ENCODE measurements around the gene AP5B1.
"Not testable (repeated sequence)": the region's sequence is repeated elsewhere in the genome, so short reads cannot be mapped to it uniquely, and the experiment has no call there.

The AP5B1 gene

DNA sequence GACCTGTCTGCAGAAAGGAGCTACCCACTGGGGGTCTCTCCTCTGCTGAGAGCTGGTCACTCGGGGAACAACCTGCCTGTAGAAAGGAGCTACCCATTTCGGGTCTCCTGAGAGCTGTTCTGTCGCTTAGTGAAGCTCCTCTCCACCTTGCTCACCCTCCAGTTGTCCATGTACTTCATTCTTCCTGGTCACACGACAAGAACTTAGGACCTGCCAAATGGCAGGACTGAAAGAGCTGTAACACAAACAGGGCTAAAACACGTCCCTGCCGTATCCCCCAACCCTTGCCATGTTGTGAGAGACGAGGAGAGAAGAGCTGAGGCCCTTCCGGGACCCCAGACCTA, 36.1 kb downstream of the AP5B1 start:
- H3K4me3 ChIP-seq (ENCODE audit: low read depth, low read length), result no peak overlapping the region
- H3K36me3 ChIP-seq (ENCODE audit: control insufficient read depth, insufficient read depth, low read length), result no peaks in the 10 kb centered on the region
- no peak overlapping the region for H3K9ac ChIP-seq (ENCODE audit: low read depth, low read length)
- no peaks in the 10 kb centered on the region for H3K4me1 ChIP-seq (ENCODE audit: control insufficient read depth, insufficient read depth, low read length)
- no peaks in the 10 kb centered on the region; the same call in 1 of the 2 replicates for H3K27me3 ChIP-seq (ENCODE audit: control insufficient read depth, insufficient read depth, low read length)
- H3K9me3 ChIP-seq (ENCODE audit: control insufficient read depth, insufficient read depth, low read length), result no peaks in the 10 kb centered on the region; the same call in 1 of the 2 replicates
- no peak overlapping the region for H3K27ac ChIP-seq (ENCODE audit: low read depth, low read length)

DNA sequence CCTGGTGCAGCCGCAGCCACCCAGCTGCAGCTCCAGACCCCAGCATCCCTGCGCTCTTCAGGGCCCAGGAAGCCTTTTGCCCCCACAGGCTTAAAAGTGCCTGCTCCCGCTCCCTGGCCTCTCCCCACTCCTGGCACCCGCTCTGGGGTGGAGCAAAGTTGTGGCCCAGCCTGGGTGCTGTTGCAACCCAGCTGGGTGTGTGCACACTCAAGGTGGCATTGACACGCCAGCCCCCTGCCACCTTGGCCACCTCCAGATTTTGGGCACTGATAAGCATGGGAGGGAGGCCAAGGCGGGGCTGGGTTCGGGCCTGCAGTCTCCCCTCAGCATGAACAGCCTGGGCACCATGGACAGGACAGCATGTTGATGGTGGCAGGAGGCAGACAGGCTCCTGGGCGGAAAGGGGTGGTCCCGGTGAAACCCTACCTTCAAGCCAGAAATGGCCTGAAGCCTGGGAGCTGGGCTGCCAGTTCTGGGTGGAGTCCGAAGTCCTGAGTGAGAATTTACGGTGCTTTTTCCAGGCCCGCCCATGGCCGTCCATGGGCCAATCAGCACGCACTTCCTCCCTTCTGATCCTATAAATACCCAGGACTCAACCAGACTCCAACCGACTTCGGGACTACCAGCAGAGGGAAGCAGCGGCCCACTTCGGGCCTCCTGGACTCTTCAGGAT, 36.6 kb downstream of the AP5B1 start:
- Histone ChIP-seq H3K9ac (ENCODE audit: low read depth, low read length) (no peak overlapping the region), H3K27ac (ENCODE audit: low read depth, low read length) (no peak overlapping the region), H3K9me3 (ENCODE audit: control insufficient read depth, insufficient read depth, low read length) (no peaks in the 10 kb centered on the region; the same call in 1 of the 2 replicates), H3K4me1 (ENCODE audit: control insufficient read depth, insufficient read depth, low read length) (no peaks in the 10 kb centered on the region), H3K27me3 (ENCODE audit: control insufficient read depth, insufficient read depth, low read length) (no peaks in the 10 kb centered on the region; the same call in 1 of the 2 replicates), H3K36me3 (ENCODE audit: control insufficient read depth, insufficient read depth, low read length) (no peaks in the 10 kb centered on the region), H3K4me3 (ENCODE audit: low read depth, low read length) (no peak overlapping the region)

DNA sequence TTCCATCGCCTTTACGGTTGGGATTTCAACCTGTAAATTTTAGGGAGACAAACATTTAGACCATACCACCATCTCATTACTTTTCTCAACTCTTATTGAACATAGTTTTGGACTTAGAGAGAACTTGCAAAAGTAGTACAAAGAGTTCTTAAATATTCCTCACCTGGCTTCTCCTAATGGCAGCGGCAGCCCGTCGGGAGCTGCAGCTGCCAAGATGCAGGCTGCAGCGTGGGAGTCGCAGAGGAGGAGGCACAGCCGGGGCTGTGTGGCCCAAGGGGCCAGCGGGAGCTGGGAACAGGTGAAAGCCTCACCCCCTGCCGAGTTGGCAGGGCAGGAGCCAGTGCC, 37.1 kb downstream of the AP5B1 start:
- Histone ChIP-seq H3K4me1 (ENCODE audit: control insufficient read depth, insufficient read depth, low read length) (no peaks in the 10 kb centered on the region), H3K4me3 (ENCODE audit: low read depth, low read length) (no peak overlapping the region), H3K36me3 (ENCODE audit: control insufficient read depth, insufficient read depth, low read length) (no peaks in the 10 kb centered on the region), H3K9ac (ENCODE audit: low read depth, low read length) (no peak overlapping the region), H3K9me3 (ENCODE audit: control insufficient read depth, insufficient read depth, low read length) (no peaks in the 10 kb centered on the region; the same call in 1 of the 2 replicates), H3K27ac (ENCODE audit: low read depth, low read length) (no peak overlapping the region), H3K27me3 (ENCODE audit: control insufficient read depth, insufficient read depth, low read length) (no peaks in the 10 kb centered on the region; the same call in 1 of the 2 replicates)

DNA sequence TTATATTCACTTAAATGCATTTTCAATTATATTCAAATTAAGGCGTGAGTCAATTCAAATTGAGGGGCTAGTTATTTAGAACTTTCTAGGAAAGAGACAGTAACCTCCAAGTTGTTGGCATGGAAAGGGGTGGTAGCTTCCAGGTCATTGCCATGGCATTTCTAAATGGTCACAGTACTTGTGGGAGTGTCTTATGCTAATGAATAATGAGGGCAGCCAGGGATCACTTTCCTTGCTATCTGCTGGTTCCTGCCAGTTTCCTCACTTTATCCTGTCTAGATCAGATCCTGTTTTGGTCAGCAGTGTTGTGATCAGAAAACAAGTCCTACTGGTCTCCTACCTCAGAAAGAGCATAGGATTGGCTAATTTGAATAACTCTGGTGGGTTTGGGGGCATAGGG, 38.4 kb downstream of the AP5B1 start:
- no peaks in the 10 kb centered on the region for H3K4me1 ChIP-seq (ENCODE audit: control insufficient read depth, insufficient read depth, low read length)
- no peak overlapping the region for H3K9ac ChIP-seq (ENCODE audit: low read depth, low read length)
- no peak overlapping the region for H3K4me3 ChIP-seq (ENCODE audit: low read depth, low read length)

DNA sequence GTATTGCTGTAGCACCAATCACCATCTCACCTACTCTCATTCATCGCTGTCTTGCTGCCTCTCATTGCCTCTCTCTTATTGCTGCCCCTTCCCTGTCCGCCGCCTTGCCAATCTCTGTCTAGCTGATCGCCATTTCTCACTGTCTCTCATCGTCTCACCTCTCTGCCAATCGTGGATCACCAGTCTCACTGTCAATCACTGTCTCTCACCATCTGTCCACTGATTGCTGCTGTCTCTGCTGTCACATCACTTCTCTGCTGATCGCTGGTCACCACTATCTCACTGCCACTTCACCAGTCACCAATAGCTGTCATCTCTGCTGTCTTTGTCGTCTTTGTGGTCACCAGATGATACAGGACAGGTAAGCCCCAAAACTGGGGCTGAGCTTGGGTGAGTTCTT, 39.6 kb downstream of the AP5B1 start:
- Histone ChIP-seq H3K9ac (ENCODE audit: low read depth, low read length) (no peak overlapping the region), H3K36me3 (ENCODE audit: control insufficient read depth, insufficient read depth, low read length) (no peaks in the 10 kb centered on the region), H3K27me3 (ENCODE audit: control insufficient read depth, insufficient read depth, low read length) (no peaks in the 10 kb centered on the region), H3K9me3 (ENCODE audit: control insufficient read depth, insufficient read depth, low read length) (peaks cover 22% of the 10 kb centered on the region), H3K4me3 (ENCODE audit: low read depth, low read length) (no peak overlapping the region), H3K4me1 (ENCODE audit: control insufficient read depth, insufficient read depth, low read length) (no peaks in the 10 kb centered on the region), H3K27ac (ENCODE audit: low read depth, low read length) (no peak overlapping the region)

More for the DNA sequence above, 38.4 kb downstream of the AP5B1 start:
- H3K9me3 ChIP-seq (ENCODE audit: control insufficient read depth, insufficient read depth, low read length), result peaks cover 10% of the 10 kb centered on the region
- H3K36me3 ChIP-seq (ENCODE audit: control insufficient read depth, insufficient read depth, low read length), result no peaks in the 10 kb centered on the region
- H3K27ac ChIP-seq (ENCODE audit: low read depth, low read length), result no peak overlapping the region
- H3K27me3 ChIP-seq (ENCODE audit: control insufficient read depth, insufficient read depth, low read length), result no peaks in the 10 kb centered on the region; the same call in 1 of the 2 replicates

DNA sequence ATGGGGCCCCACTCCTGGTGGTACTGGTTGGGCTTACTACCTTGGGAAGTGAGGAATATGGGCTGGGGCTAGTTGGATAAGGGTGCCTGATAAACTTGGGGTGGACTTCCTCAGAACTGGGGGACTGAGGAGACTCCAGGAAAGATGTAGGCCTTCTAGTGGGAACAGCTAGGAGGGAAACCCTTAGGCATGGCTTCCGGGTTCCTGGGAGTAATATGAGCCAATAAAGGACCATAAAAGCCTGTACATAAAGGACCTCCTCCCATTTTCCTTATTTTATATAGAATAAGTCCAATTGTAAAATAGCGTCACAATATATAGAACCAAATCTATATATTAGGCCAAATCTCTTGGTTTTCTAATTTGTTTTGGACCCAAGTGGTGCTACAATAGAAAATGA, 41.8 kb downstream of the AP5B1 start:
- H3K9me3 ChIP-seq (ENCODE audit: control insufficient read depth, insufficient read depth, low read length), result peaks cover 32% of the 10 kb centered on the region
- no peak overlapping the region for H3K27ac ChIP-seq (ENCODE audit: low read depth, low read length)
- no peak overlapping the region for H3K9ac ChIP-seq (ENCODE audit: low read depth, low read length)
- no peak overlapping the region for H3K4me3 ChIP-seq (ENCODE audit: low read depth, low read length)
- no peaks in the 10 kb centered on the region for H3K4me1 ChIP-seq (ENCODE audit: control insufficient read depth, insufficient read depth, low read length)
- H3K36me3 ChIP-seq (ENCODE audit: control insufficient read depth, insufficient read depth, low read length), result no peaks in the 10 kb centered on the region
- no peaks in the 10 kb centered on the region for H3K27me3 ChIP-seq (ENCODE audit: control insufficient read depth, insufficient read depth, low read length)

DNA sequence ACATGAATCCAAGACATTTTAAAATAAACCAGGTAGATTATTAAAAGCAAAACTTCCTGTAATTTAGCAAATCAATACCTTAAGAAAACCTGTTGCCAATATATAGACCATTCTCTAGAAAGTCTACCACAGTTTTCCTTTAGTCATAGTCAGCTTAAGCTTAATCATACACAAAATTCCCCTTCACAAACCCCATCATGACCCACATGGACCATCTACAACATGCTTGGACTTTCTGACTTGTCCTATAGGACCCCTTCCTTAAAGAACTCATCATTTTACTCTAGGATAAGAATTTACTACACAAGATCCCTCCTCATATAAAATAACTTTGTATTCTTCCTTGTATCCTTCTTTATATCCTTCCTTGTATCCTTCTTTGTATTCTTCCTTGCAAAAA, 44.0 kb downstream of the AP5B1 start:
- Histone ChIP-seq H3K36me3 (ENCODE audit: control insufficient read depth, insufficient read depth, low read length) (no peaks in the 10 kb centered on the region), H3K4me3 (ENCODE audit: low read depth, low read length) (no peak overlapping the region), H3K9me3 (ENCODE audit: control insufficient read depth, insufficient read depth, low read length) (peaks cover 32% of the 10 kb centered on the region), H3K27ac (ENCODE audit: low read depth, low read length) (no peak overlapping the region), H3K27me3 (ENCODE audit: control insufficient read depth, insufficient read depth, low read length) (no peaks in the 10 kb centered on the region), H3K9ac (ENCODE audit: low read depth, low read length) (no peak overlapping the region), H3K4me1 (ENCODE audit: control insufficient read depth, insufficient read depth, low read length) (no peaks in the 10 kb centered on the region)

DNA sequence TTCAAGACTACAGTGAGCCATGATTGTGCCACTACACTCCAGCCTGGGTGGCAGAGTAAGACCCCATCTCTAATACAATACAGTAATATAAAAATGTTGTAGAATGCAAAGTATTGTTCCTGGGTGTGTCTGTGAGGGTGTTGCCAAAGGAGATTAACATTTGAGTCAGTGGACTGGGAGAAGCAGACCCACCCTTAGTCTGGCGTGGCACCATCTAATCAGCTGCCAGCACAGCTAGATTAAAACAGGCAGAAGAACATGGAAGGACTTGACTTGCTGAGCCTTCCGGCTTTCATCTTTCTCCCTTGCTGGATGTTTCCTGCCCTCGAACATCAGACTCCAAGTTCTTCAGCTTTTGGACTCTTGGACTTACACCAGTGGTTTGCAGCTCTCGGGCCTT, 45.7 kb downstream of the AP5B1 start:
- not testable (repeated sequence) for H3K36me3 ChIP-seq (ENCODE audit: control insufficient read depth, insufficient read depth, low read length); H3K27me3 ChIP-seq (ENCODE audit: control insufficient read depth, insufficient read depth, low read length); H3K4me1 ChIP-seq (ENCODE audit: control insufficient read depth, insufficient read depth, low read length); H3K27ac ChIP-seq (ENCODE audit: low read depth, low read length); H3K4me3 ChIP-seq (ENCODE audit: low read depth, low read length); H3K9ac ChIP-seq (ENCODE audit: low read depth, low read length)
- H3K9me3 ChIP-seq (ENCODE audit: control insufficient read depth, insufficient read depth, low read length), result peaks cover 32% of the 10 kb centered on the region

DNA sequence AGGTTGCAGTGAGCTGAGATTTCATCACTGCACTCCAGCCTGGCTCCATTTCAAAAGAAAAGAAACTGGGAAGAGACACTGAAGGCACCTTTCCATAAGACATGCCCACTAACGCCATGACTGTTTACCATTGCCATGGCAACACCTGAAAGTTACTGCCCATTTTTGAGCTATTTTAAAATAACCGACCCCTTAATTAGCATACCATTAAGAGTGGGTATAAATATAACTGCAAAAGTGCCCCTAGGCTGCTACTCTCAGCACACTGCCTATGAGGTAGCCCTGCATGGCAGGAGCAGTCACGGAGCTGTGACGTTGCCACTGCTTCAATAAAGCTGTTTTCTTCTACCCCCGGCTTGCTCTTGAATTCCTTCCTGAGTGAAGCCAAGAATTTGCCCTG, 50.3 kb downstream of the AP5B1 start:
- Histone ChIP-seq H3K9me3 (ENCODE audit: control insufficient read depth, insufficient read depth, low read length) (peaks cover 4% of the 10 kb centered on the region; the same call in 1 of the 2 replicates), H3K9ac (ENCODE audit: low read depth, low read length) (no peak overlapping the region), H3K27me3 (ENCODE audit: control insufficient read depth, insufficient read depth, low read length) (no peaks in the 10 kb centered on the region), H3K36me3 (ENCODE audit: control insufficient read depth, insufficient read depth, low read length) (no peaks in the 10 kb centered on the region), H3K4me3 (ENCODE audit: low read depth, low read length) (no peak overlapping the region), H3K27ac (ENCODE audit: low read depth, low read length) (no peak overlapping the region), H3K4me1 (ENCODE audit: control insufficient read depth, insufficient read depth, low read length) (no peaks in the 10 kb centered on the region)

DNA sequence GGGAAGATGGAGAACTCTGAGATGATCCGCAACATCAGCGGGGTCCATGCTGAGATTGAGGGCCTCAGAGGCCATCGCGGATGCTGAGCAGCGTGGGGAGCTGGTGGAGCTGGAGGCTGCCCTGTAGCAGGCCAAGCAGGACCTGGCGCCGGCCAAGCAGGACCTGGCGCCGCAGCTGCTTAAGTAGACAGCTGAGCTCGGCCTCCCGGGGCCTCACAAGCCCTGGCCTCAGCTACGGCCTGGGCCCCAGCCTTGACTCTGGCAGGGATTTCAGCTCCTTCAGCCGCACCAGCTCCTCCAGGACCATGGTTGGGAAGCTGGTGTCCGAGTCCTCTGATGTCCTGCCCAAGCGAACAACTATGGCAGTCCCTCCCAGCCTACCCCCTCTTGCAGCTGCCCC, 52.9 kb downstream of the AP5B1 start:
- Histone ChIP-seq H3K9ac (ENCODE audit: low read depth, low read length) (no peak overlapping the region), H3K4me3 (ENCODE audit: low read depth, low read length) (no peak overlapping the region), H3K27me3 (ENCODE audit: control insufficient read depth, insufficient read depth, low read length) (no peaks in the 10 kb centered on the region), H3K27ac (ENCODE audit: low read depth, low read length) (no peak overlapping the region), H3K36me3 (ENCODE audit: control insufficient read depth, insufficient read depth, low read length) (no peaks in the 10 kb centered on the region), H3K4me1 (ENCODE audit: control insufficient read depth, insufficient read depth, low read length) (no peaks in the 10 kb centered on the region), H3K9me3 (ENCODE audit: control insufficient read depth, insufficient read depth, low read length) (no peaks in the 10 kb centered on the region; the same call in 1 of the 2 replicates)

DNA sequence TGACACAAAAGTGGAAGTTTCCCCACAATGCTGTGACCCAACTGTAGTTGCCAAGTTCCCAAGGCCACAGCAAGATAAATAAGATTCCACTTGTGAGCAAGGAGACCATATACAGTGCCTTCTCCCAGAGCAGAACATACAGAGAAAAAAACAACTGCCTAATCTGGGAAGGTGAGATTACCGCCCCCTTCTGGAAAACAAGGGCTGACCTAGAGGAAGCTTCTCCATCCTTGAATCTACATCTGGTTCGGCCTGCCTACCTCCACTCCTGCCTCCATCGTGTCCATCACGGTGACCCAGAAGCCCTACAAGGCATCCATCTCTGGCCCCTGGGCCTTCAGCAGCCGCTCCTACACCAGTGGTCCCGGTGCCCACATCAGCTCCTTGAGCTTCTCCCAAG, 54.1 kb downstream of the AP5B1 start:
- H3K9ac ChIP-seq (ENCODE audit: low read depth, low read length), result no peak overlapping the region
- H3K27me3 ChIP-seq (ENCODE audit: control insufficient read depth, insufficient read depth, low read length), result no peaks in the 10 kb centered on the region
- no peak overlapping the region for H3K27ac ChIP-seq (ENCODE audit: low read depth, low read length)
- no peaks in the 10 kb centered on the region for H3K4me1 ChIP-seq (ENCODE audit: control insufficient read depth, insufficient read depth, low read length)
- no peaks in the 10 kb centered on the region; the same call in 1 of the 2 replicates for H3K9me3 ChIP-seq (ENCODE audit: control insufficient read depth, insufficient read depth, low read length)
- H3K36me3 ChIP-seq (ENCODE audit: control insufficient read depth, insufficient read depth, low read length), result no peaks in the 10 kb centered on the region
- H3K4me3 ChIP-seq (ENCODE audit: low read depth, low read length), result no peak overlapping the region
